NCI-H2107 (cell line): Measurements from ENCODE around the gene LSM10.

Experiments
- DNase-seq: peaks from one replicate; lab custom pipeline; 2025; lab: John Stamatoyannopoulos, UW

The LSM10 gene

GRCh38 chr1:36351227-36351977 lies 46.3 kb downstream of the LSM10 start:
- no peak for DNase-seq

DNA sequence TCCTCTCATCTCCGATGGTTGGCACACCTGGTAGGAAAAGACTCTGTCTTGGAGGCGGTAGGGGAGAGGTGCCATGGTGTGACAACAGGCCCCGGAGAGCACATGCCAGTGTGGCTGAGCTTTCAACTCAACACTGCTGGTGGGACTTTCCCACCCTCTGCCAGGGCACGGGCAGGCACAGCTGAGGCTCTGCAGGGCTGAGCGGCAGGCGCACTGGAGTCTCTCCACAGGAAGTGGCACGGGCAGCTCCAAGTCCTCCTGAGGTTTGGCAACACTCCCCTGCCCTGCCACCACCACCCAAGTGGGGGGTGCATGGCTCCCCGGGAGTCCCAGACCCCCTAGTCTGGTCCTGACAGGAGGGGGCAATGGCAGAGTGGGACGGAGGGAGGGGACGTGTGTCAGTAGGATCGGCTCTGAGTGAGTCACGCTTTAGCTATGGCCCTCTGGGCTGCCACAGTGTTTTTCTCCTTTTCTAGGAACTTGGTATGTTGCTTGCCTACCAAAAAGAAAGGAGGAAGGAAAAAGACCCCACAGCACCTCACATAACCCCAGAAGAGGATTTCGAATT lies 47.0 kb downstream of the LSM10 start:
- DNase-seq: no peak

- DNase-seq: no peak
Observed at GRCh38 chr1:36349839-36350238, 47.9 kb downstream of the LSM10 start.

GRCh38 chr1:36349241-36349671 lies 48.5 kb downstream of the LSM10 start:
- no peak for DNase-seq

- DNase-seq: no peak
Observed at GRCh38 chr1:36346741-36347370, 50.9 kb downstream of the LSM10 start.

DNA sequence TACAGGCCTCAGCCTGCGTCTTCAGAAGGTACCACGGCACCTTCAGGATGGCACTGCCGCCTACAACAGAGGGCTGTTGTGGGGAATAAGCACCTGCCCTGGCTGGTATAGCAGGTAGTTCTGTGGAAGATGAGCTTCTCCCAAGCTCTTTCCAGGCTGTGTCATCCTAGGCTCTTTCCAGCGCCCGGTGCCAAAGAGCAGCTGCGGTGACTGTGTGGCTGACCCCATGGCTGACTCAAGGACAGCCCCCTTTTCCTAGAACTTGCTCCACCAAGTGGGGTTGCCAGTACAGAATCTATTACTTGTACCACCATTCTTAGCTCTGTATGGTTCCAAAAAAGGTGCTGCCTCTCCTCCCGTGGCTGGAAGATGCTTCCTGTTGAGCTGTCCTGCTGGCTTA lies 52.4 kb downstream of the LSM10 start:
- DNase-seq: no peak

- DNase-seq: no peak
Observed at GRCh38 chr1:36344395-36344680, 53.4 kb downstream of the LSM10 start.

DNA sequence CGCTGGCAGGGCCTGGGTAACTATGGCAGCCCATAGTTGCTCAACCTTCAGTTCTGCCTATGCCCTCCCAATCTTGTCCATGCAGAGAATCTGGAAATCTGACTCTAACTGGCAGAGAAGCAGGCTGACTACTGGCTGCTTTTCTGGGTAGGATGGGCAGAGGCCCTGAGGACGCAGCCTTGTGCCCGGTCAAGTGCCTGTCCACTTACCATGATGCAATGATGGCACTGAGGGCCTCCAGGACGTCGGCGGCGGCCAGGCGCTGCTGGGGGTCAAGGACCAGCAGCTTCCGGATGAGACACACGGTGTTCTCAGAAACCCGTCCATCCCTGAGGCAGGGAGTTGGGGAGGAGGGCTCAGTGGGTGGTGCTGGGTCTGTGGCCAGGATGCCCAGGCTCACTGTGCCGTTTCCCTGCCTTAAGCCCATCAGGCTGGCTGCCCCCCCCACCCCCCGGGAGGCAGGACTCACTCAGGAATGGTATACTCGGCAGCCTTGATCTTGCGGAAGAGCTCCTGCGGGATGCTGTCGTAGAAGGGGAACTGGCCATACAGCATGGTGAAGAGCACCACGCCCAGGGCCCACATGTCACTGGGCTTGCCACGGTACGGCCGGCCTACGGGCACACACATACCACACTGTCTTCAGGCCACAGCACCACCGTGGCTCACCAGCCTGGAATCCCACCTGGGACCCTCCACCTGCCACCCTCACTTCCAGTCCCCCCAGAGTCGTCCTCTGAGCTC lies 53.9 kb downstream of the LSM10 start:
- no peak for DNase-seq
